Medulla oblongata (tissue), 1 donor: ENCODE data around the gene OR4K1.
"Not testable (repeated sequence)": the region's sequence is repeated elsewhere in the genome, so short reads cannot be mapped to it uniquely, and the experiment has no call there.

Experiments
- DNase-seq: peaks from one replicate; pipeline ENCODE4 v3.0.0-alpha.2; 2015; ENCODE audit errors: extremely low spot score

OR4K1 gene, protein sequence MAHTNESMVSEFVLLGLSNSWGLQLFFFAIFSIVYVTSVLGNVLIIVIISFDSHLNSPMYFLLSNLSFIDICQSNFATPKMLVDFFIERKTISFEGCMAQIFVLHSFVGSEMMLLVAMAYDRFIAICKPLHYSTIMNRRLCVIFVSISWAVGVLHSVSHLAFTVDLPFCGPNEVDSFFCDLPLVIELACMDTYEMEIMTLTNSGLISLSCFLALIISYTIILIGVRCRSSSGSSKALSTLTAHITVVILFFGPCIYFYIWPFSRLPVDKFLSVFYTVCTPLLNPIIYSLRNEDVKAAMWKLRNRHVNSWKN

DNA sequence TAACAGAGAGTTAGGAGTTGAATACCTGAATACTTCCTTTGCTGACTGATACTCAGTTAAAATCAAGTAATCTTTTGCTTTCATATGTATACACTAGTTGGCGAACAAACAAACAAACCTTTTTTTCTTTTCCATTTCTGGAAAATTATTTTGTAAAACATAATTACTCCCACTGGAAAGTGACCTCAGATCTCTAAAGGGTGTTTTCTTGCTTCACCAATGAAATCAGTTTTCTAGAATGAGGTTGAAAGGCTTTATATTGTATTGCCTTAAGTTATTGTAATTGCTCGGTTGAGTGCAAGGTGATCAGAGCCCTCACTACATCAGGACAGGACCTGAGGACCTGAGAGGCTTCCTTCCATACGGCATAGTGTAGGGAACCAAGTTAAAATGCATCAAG is at the start of gene OR4K1:
TSS of gene OR4K1 (plus strand) at position 301 of the 400 bp plus-strand sequence. CDS start 4,750 bp downstream, outside the sequence.
- DNase-seq, result no peak

- DNase-seq, result no peak
These were observed 35.4 kb upstream of the OR4K1 start for GRCh38 chr14:19895282-19895681.

GRCh38 chr14:19900999-19901398 is 29.7 kb upstream of the OR4K1 start:
- no peak for DNase-seq

- DNase-seq, result no peak
These were observed 28.3 kb upstream of the OR4K1 start for GRCh38 chr14:19902409-19902808.

DNA sequence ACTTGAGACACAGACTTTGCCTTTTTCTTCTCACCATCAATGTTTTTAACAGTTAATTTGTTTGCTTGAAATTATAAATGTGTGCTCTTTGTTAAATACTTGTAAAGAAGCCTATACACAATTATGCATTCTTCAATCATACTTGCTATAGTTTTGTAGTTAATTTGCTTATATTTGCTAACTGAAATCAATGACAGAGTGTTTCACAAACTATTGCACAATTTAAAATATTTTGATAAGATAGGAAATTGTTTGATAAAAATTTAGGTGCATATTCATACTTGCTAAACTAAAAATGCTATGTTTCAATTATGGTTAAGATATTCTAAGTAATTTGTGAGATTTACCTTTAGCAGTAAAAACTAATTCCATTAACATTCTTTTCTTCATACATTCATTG is 24.1 kb upstream of the OR4K1 start:
- no peak for DNase-seq

- no peak for DNase-seq
These were observed 19.6 kb upstream of the OR4K1 start for GRCh38 chr14:19911114-19911513.

GRCh38 chr14:19917243-19917642 is 13.5 kb upstream of the OR4K1 start:
- DNase-seq, result no peak

- no peak for DNase-seq
These were observed 12.7 kb upstream of the OR4K1 start for GRCh38 chr14:19917955-19918518.

GRCh38 chr14:19918553-19919264 is 12.0 kb upstream of the OR4K1 start:
- DNase-seq, result no peak

GRCh38 chr14:19920021-19920657 is 10.6 kb upstream of the OR4K1 start, which contains the start of gene OR4K5:
Gene OR4K5, plus strand, starts transcription at chr14:19920607. Its CDS starts 0 bp downstream, at chr14:19920607.
- DNase-seq, result no peak

DNA sequence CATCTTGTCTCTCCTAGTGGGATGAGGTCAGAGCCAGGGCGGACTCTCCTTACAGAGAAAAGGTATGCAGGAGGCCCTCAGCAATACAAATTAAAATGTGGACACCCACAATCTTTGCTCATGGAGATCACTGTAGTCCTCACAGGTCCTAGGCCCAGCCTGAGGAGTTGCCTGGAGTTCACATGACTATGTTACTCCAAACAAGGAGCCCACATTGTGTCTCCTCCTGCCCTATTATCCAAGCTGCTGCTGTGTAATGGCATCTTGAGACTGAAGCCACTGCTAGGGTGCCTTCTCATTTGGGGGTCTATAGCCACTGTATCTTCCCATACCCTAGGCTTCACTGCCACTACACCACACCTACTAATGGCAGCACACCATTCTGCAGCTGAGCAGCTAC is 11.0 kb downstream of the OR4K1 start:
- no peak for DNase-seq

GRCh38 chr14:19947413-19948090 is 16.8 kb downstream of the OR4K1 start:
- DNase-seq, result no peak

GRCh38 chr14:19949218-19949617 is 18.5 kb downstream of the OR4K1 start:
- no peak for DNase-seq

GRCh38 chr14:19969735-19970134 is 39.0 kb downstream of the OR4K1 start:
- not testable (repeated sequence) for DNase-seq

- DNase-seq, result no peak
These were observed 44.1 kb downstream of the OR4K1 start for GRCh38 chr14:19974844-19975243.

DNA sequence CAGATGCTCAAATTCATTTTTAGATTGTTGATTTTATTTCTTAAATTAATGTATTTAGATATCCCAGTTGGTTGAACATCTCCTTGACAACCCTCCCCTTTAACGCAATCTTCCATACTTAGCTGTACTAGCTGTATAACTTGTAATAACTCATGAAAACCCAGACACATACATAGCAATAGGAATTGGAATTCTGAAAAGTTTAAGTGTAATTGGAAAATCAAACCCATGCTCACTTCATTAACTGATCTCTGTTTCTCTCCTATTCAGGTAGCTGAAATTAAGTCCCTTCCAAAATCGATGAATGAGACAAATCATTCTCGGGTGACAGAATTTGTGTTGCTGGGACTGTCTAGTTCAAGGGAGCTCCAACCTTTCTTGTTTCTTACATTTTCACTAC is 44.6 kb downstream of the OR4K1 start, which contains the start of gene OR4K15:
TSS of gene OR4K15 (plus strand) at position 301 of the 400 bp plus-strand sequence. CDS start at position 301, 0 bp downstream.
- no peak for DNase-seq
